T-helper 2 cell treated with Interferon-gamma antibody and Interleukin-4, amounts not matched to agents 100 ng/mL and 5 ng/mL, for 36 hours (primary cell): ENCODE data around the gene TTC16. TPM values are rescaled to one million over a fixed set of nuclear protein-coding genes. Genes with fewer than 3 reads are reported as not detected.

Experiments
- intact Hi-C: fragments of 100-400 bp; cut with micrococcal nuclease; formaldehyde crosslinking; loops from one replicate; pipeline ENCODE4 v1.15.1; 2023
- total RNA-seq: library from RNA; stranded (reverse); gene quantifications from 2 replicates; pipeline ENCODE4 v1.2.3, GENCODE V29; 2022

The TTC16 gene
- total RNA-seq, 1 donor from 2014 or later: 0.27 TPM

- intact Hi-C loops: no loop called here
Observed at GRCh38 chr9:127698386-127698785, 17.5 kb upstream of the TTC16 start.

GRCh38 chr9:127698985-127699670 lies 16.8 kb upstream of the TTC16 start:
- intact Hi-C loops: loop anchor here (1.0 kb wide), 1 partner anchor 16 kb away; the partner anchor contains the start of gene PTRH1

GRCh38 chr9:127700140-127700539 lies 15.7 kb upstream of the TTC16 start:
- intact Hi-C loops: no loop called here

GRCh38 chr9:127700594-127701255 lies 15.2 kb upstream of the TTC16 start:
- intact Hi-C loops: no loop called here

GRCh38 chr9:127703289-127703946 lies 12.5 kb upstream of the TTC16 start:
- intact Hi-C loops: no loop called here

- intact Hi-C loops: no loop called here
Observed at GRCh38 chr9:127705577-127706379, 10.1 kb upstream of the TTC16 start.

GRCh38 chr9:127706836-127707241 lies 9.0 kb upstream of the TTC16 start, which contains the start of gene CFAP157:
TSS of gene CFAP157 (plus strand) at chr9:127706988. CDS start at chr9:127707032, 44 bp downstream.
- intact Hi-C loops: no loop called here

DNA sequence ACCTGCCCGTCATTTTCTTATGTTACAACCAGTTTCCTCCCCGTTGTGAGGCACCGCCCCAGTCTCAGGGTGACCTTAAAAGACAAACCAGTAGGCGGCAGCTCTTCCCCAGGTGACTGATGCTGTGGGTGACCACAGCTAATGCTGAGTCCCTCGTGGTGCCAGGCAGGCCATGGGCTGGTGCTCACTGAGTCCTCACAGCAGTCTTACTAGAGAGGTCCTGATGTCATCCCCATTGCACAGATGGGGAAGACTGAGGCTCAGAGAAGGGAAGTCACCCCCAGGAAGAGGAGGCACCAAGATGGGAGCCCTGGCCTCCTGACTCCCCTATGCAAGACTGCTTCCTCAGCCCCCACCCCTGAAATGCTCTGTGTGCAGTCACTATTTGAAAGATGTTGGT lies 8.1 kb upstream of the TTC16 start:
- intact Hi-C loops: no loop called here

- intact Hi-C loops: no loop called here
Observed at GRCh38 chr9:127708952-127709587, 6.8 kb upstream of the TTC16 start.

DNA sequence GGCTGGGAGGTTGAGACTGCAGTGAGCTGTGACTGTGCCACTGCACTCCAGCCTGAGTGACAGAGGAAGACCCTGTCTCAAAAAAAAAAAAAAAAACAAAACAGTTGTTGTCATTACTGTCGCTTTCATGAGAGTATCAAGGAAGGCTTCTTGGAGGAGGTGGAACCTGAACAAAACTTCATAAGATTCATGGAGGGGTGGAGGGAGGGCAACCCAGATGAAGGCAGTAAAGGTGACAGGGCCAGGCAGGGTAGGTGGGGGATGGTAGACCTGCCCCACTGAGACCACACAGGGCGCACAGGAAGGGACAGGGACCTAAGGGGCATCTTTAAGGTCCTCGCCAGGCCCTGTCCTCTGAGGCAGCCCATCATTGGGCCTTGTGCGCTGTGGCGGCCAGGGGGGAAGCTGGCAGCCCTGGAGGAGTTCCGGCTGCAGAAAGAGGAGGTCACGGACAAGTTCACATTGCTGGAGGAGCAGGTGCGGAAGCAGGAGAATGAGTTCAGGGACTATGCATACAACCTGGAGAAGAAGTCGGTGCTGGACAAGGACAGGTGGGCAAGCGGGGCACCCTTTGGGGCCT lies 5.6 kb upstream of the TTC16 start:
- intact Hi-C loops: loop anchor here (10.0 kb wide), 1 partner anchor 95 kb away; the partner anchor contains the start of gene STXBP1

GRCh38 chr9:127711226-127711701 lies 4.6 kb upstream of the TTC16 start:
- intact Hi-C loops: loop anchor here (10.0 kb wide), 1 partner anchor 96 kb away; the partner anchor contains the start of gene STXBP1

GRCh38 chr9:127711831-127712274 lies 4.0 kb upstream of the TTC16 start:
- intact Hi-C loops: loop anchor here (10.0 kb wide), 1 partner anchor 97 kb away; the partner anchor contains the start of gene STXBP1

- intact Hi-C loops: loop anchor here (10.0 kb wide), 1 partner anchor 98 kb away; the partner anchor contains the start of gene STXBP1
Observed at GRCh38 chr9:127712371-127712770, 3.5 kb upstream of the TTC16 start.

DNA sequence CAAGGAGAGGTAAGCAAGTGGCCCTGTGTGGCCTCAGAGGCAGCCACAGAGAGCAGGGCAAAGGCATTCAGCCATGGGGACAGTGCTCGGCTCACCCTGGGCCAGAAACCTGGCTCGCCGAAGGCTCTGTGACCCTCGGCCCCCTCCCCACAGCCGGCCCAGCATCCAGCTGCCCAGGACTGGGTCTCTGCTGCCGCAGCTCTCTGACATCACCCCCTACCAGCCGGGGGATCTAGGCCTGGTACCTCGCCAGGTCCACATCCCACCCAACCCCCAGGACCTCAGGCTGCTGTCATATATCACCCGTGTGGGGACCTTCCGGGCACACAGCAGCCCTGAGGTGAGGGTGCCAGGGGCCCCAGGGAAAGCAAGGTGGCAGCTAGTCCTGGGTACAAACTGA lies 3.0 kb upstream of the TTC16 start:
- intact Hi-C loops: loop anchor here (10.0 kb wide), 1 partner anchor 98 kb away; the partner anchor contains the start of gene STXBP1

DNA sequence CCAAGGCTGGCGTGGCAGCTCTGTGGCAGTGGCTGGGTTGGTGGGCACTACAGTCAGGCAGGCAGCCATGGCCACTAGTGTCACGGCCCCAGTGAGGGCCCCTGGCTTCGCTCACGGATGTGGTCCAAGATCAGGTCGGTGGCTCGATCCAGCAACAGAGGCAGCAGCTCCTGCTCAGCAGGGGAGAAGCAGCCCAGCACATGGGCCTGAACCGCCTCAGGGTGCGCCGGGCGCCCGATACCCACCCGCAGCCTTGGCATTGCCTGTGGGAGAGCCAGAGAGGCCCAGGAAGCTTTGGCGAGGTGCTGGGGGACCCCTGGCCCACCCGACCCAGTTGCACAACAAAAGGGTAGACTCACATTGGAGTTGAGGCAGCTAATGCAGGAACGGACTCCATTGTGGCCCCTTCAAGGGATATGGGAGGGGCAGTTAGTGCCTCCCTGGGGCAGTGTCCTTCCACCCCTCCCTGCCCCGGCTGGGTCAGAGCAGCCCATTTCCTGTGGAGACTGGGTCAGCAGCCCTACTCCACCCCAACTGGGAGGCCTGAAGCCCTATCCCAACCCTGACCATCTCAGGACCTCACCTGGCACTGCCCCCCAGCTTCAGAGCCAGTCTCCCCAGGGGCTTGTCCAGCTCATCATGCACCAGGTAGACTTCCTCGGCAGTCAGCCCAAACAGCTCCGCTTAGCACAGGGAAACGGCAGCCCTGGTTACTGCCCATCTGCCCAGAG lies 1.7 kb upstream of the TTC16 start:
- intact Hi-C loops: loop anchor here (10.0 kb wide), 1 partner anchor 99 kb away; the partner anchor contains the start of gene STXBP1

DNA sequence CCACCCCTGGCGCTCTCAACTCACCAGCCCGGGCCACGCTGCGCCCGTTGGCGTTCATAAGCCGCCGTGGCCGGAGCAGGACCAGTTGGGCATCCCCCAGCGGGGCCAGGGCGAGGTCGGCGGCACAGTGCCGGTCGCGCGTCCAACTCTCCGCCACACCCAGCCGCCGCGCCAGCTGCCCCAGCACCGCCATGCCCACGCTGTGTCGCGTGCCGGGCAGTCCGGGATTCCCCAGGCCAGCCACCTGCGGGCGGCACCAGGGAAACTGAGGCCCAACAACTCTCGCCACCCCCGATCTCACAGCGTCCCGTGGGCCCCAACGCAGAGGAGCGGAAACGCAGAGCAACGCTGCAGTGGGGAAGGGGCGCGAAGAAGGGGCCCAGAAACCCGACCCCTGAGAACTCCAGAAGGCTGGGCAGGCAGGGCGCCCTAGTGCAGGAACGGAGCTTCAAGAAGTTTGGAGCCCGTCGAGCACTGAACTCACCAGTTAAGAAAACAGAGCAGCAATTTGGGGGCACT lies 869 bp upstream of the TTC16 start:
- intact Hi-C loops: loop anchor here (1.0 to 10.0 kb wide), 3 partner anchors 16 to 100 kb away; partner anchors contain the start of genes STXBP1 and TOR2A

GRCh38 chr9:127716412-127716811 lies 533 bp downstream of the TTC16 start:
- intact Hi-C loops: loop anchor here (10.0 kb wide), 1 partner anchor 102 kb away; the partner anchor contains the start of gene STXBP1

DNA sequence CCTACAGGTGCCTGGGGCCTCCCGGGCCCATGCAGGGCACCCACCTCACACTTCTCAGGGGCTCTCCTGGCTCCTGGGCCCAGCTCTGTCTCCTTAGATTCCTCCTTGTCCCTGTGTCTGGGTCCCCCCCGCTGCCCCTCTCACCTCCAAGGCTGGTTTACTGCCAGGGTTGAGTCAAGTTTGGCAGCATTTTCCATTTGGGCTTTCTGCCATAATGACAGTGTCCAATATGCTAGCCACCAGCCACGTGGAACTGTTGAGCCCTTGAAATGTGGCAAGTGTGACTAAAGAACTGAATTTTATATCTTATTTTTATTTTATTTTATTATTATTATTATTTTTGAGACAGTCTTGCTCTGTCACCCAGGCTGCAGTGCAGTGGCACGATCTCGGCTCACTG lies 1.9 kb downstream of the TTC16 start:
- intact Hi-C loops: loop anchor here (10.0 kb wide), 1 partner anchor 103 kb away; the partner anchor contains the start of gene STXBP1
